Gastrocnemius medialis (tissue), 4 donors: ENCODE data around the gene MCOLN1. TPM values are rescaled to one million over a fixed set of nuclear protein-coding genes. Genes with fewer than 3 reads are reported as not detected.
"Not testable (repeated sequence)": the region's sequence is repeated elsewhere in the genome, so short reads cannot be mapped to it uniquely, and the experiment has no call there.

Experiments
- ATAC-seq, 2 donors: fragments of 150-250 bp; one replicate each; pipeline ENCODE4 v1.9.1; 2016
- DNase-seq, 2 donors: peaks; one replicate each; pipeline ENCODE4 v3.0.0-alpha.2; 2019
- H3K27ac ChIP-seq, 4 donors: fragments of 200-600 bp; sonication (generic); 1 replicate in 1 of 4; 2 replicates in 3 of 4; pipeline ENCODE4 v1.5.1; 2016 to 2018; ENCODE audit warnings: mild to moderate bottlenecking in 2 of 4, moderate library complexity in 1 of 4
- H3K27me3 ChIP-seq, 3 donors: fragments of 200-600 bp; sonication (generic) in 2 of 3; 1 replicate in 1 of 3; 2 replicates in 2 of 3; pipeline versions ENCODE4 v1.5.1 to v1.6.0; 2016 to 2019; ENCODE audit warnings: mild to moderate bottlenecking in 1 of 3, moderate library complexity in 1 of 3
- H3K36me3 ChIP-seq, 2 donors: fragments of 200-600 bp; sonication (generic) in 1 of 2; one replicate each; pipeline ENCODE4 v1.5.1; 2017 to 2018
- H3K4me1 ChIP-seq, 2 donors: fragments of 200-600 bp; sonication (generic) in 1 of 2; one replicate each; pipeline ENCODE4 v1.5.1; 2016 to 2017; ENCODE audit warnings: mild to moderate bottlenecking in 2 of 2
- H3K4me3 ChIP-seq, 4 donors: fragments of 200-600 bp; sonication (generic) in 3 of 4; 1 replicate in 1 of 4; 2 replicates in 3 of 4; pipeline ENCODE4 v1.5.1; 2016 to 2019; ENCODE audit warnings: mild to moderate bottlenecking in 2 of 4
- H3K9me3 ChIP-seq, 3 donors: fragments of 200-600 bp; sonication (generic) in 2 of 3; 1 replicate in 1 of 3; 2 replicates in 2 of 3; pipeline ENCODE4 v1.5.1; 2016 to 2019
- CTCF ChIP-seq, 5 experiments: fragments of 450-650 bp in 3 of 5; fragments of 200-600 bp in 2 of 5; sonication (generic) in 2 of 5; IDR thresholded peaks in 4 of 5; conservative IDR thresholded peaks in 1 of 5; 1 replicate in 4 of 5; 2 replicates in 1 of 5; pipeline ENCODE4 v1.5.1; 2016 to 2019; ENCODE audit warnings: antibody characterized with exemption in 5 of 5, mild to moderate bottlenecking in 3 of 5, moderate library complexity in 3 of 5
- POLR2A ChIP-seq, 2 donors: fragments of 450-650 bp; IDR thresholded peaks; one replicate each; pipeline ENCODE4 v1.6.1; 2017; ENCODE audit warnings: antibody characterized with exemption in 2 of 2, mild to moderate bottlenecking in 2 of 2, moderate library complexity in 2 of 2
- in situ Hi-C, 4 donors: fragments of 200-750 bp; cut with MboI; loops; one replicate each; pipeline versions ENCODE4 v1.15.0 to v1.8.0; 2017; ENCODE audit warnings: low sequenced_read_pairs in 4 of 4
- intact Hi-C: fragments of 100-400 bp; cut with DNase I; formaldehyde crosslinking; loops from one replicate; pipeline ENCODE4 v1.15.1; 2023; ENCODE audit warnings: low total_unique reads
- total RNA-seq, 4 donors: library from RNA; depleted of rRNA; stranded (reverse); fragments of >200 nt; gene quantifications; one replicate each; pipeline versions ENCODE4 v1.1.0 to v1.2.3, GENCODE V29; 2016

The MCOLN1 gene
- total RNA-seq, 4 donors from 2014 or later: 9.2 to 13.6 (median 11.5) TPM

GRCh38 chr19:7535047-7535997 lies 12.9 kb downstream of the MCOLN1 start, which contains the start of gene PNPLA6:
Gene PNPLA6 (plus strand): TSS chr19:7535717. CDS start chr19:7535789, 72 bp downstream.
- no peaks in the 10 kb centered on the region for H3K27me3 ChIP-seq
- ATAC-seq (peak; percentile 82 to 84), DNase-seq (peak; percentile 88 to 93)
- TF ChIP-seq POLR2A (IDR thresholded peaks at IDR 0.05) (peak; percentile 49 to 62), CTCF (IDR thresholded peaks at IDR 0.05 in 4 of 5, conservative IDR thresholded peaks at IDR 0.05 in 1 of 5) (no peak)
- H3K9me3 ChIP-seq: no peaks in the 10 kb centered on the region
- peak within 1 kb of the TSS; percentile 88 to 92 (median 90) for H3K4me3 ChIP-seq
- intact Hi-C loops: loop anchor here (1.0 to 2.0 kb wide), 2 partner anchors 16 to 19 kb away; partner anchors contain the start of gene ZNF358
- H3K27ac ChIP-seq: peak within 1 kb of the TSS; percentile 86 to 90 (median 88)
- H3K36me3 ChIP-seq: peaks cover 0 to 31% of the 10 kb centered on the region in 2 donors
- H3K4me1 ChIP-seq: peaks cover 15 to 23% of the 10 kb centered on the region in 2 donors
- in situ Hi-C loops: loop anchor here in 1 of 4 donors (25.0 kb wide), 1 partner anchor 148 kb away; no protein-coding TSS in a partner anchor

GRCh38 chr19:7535998-7536695 lies 13.7 kb downstream of the MCOLN1 start:
- H3K27ac ChIP-seq: peak overlapping the region; percentile 86 to 90 (median 88)
- ATAC-seq: no peak
- H3K4me3 ChIP-seq: peak overlapping the region; percentile 88 to 92 (median 90)
- peaks cover 15 to 23% of the 10 kb centered on the region in 2 donors for H3K4me1 ChIP-seq
- no peak for TF ChIP-seq POLR2A (IDR thresholded peaks at IDR 0.05)
- TF ChIP-seq CTCF (IDR thresholded peaks at IDR 0.05 in 4 of 5, conservative IDR thresholded peaks at IDR 0.05 in 1 of 5): no peak
- no peaks in the 10 kb centered on the region for H3K27me3 ChIP-seq
- in situ Hi-C loops: loop anchor here in 1 of 4 donors (25.0 kb wide), 1 partner anchor 149 kb away; no protein-coding TSS in a partner anchor
- H3K9me3 ChIP-seq: no peaks in the 10 kb centered on the region
- intact Hi-C loops: loop anchor here (1.0 to 2.0 kb wide), 2 partner anchors 15 to 19 kb away; partner anchors contain the start of gene ZNF358
- no peak for DNase-seq
- peaks cover 0 to 32% of the 10 kb centered on the region in 2 donors for H3K36me3 ChIP-seq

GRCh38 chr19:7538990-7539389 lies 16.6 kb downstream of the MCOLN1 start:
- intact Hi-C loops: not testable (repeated sequence)
- in situ Hi-C loops: loop anchor here in 1 of 4 donors (25.0 kb wide), 1 partner anchor 152 kb away; no protein-coding TSS in a partner anchor

GRCh38 chr19:7539827-7540425 lies 17.5 kb downstream of the MCOLN1 start:
- DNase-seq: no peak
- in situ Hi-C loops: loop anchor here in 1 of 4 donors (25.0 kb wide), 1 partner anchor 153 kb away; no protein-coding TSS in a partner anchor
- intact Hi-C loops: no loop called here
- H3K27ac ChIP-seq: no peak overlapping the region
- peaks cover 0 to 55% of the 10 kb centered on the region in 2 donors for H3K36me3 ChIP-seq
- TF ChIP-seq POLR2A (IDR thresholded peaks at IDR 0.05): no peak
- no peak for TF ChIP-seq CTCF (IDR thresholded peaks at IDR 0.05 in 4 of 5, conservative IDR thresholded peaks at IDR 0.05 in 1 of 5)
- H3K4me1 ChIP-seq: peaks cover 7 to 12% of the 10 kb centered on the region in 2 donors
- no peak overlapping the region for H3K4me3 ChIP-seq
- ATAC-seq: no peak
- H3K27me3 ChIP-seq: no peaks in the 10 kb centered on the region
- H3K9me3 ChIP-seq: no peaks in the 10 kb centered on the region

More at GRCh38 chr19:7538990-7539389, 16.6 kb downstream of the MCOLN1 start:
- not testable (repeated sequence) for H3K27me3 ChIP-seq, H3K9me3 ChIP-seq, ATAC-seq, DNase-seq, H3K4me3 ChIP-seq, H3K27ac ChIP-seq
- H3K36me3 ChIP-seq: peaks cover 0 to 55% of the 10 kb centered on the region in 2 donors
- H3K4me1 ChIP-seq: peaks cover 7 to 15% of the 10 kb centered on the region in 2 donors
